Activated effector memory CD4-positive, alpha-beta T cell treated with anti-CD3 and anti-CD28 coated beads, Interleukin-2, amount 50 U/mL, for 16 hours (primary cell): ENCODE data around the gene PRKAG2.

ENCODE experiments used
- DNase-seq: peaks from one replicate; pipeline ENCODE4 v3.0.0-alpha.2; 2020

The PRKAG2 gene

DNA sequence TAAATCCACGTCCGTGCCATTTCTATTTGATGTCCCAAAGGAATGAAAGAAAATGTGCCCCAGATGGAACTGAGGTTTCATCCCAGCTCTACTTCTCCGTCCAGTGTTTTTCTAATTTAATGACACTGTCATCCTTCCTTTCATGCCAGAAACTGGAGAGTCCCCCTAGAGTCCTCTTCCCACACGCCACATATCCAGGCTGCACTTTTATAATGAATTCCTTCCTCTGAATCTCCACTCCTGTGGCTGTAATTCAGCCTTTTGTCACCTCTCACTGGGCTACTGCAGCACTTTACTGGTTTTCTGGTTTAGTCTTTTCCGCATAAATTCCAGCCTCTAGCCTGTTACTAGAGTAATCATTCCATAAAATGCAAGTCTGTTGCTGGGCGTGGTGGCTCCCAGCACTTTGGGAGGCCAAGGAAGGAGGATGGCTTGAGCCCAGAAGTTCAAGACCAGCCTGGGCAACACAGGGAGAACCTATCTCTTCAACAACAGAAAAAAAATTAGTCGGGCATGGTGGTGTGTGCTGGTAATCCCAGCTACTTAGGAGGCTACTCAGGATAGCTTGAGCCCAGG is 214.6 kb downstream of the PRKAG2 start:
- no peak for DNase-seq

DNA sequence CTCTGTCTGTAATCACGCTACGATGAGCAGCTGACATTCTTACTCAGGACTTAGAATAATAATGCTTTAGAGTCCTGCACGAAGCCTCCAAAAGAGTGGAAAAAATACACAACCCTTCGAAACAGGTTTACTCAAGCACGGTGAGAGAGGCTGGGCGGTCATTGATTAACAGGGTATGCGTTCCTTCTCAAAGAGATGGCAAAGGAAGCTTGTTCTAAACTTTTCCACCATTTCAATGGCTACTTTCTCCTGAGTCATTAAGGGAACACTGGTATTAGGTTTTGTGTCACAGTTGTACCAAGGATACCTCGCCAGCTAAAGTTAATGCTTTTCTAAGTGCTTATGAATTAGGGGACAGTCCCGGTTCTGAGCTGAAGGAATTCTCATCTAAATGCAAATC is 215.3 kb downstream of the PRKAG2 start:
- no peak for DNase-seq

DNA sequence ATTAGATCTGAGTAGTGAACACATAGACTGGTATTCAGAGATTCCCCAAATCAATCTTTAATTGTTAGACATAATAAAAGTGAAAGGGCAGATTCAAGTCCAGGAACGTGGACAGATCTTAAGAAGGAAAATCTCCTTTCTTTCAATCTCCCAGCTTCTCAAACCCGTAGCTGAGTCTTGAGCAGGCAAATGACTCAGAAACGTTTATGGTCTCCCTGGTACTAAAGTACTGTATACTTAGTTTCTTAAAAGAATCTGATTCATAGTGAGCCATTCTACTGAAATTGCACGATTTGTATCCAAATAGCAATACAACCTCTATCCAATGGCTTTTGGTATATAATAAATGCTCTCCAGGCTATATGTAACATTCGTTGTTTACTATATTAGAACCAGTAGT is 216.8 kb downstream of the PRKAG2 start:
- no peak for DNase-seq

DNA sequence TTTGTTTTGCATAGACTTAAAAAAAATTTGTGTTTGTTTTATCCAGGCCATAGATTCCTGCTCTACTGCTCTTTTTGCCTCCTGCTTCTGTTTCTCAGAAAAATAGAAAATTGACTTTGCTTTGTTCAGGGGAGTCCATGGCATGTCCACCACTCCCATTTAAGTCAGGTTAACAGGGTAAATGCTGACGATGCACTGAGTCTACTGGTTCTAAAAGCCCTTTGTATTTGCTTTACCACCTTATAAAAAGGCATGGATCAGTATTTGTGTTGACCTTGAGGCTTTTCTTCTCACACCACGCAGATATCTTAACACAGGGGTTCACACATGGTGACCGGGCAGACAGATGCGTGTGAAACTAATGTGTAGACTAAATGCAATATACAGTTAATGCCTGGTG is 217.7 kb downstream of the PRKAG2 start:
- DNase-seq, result no peak

DNA sequence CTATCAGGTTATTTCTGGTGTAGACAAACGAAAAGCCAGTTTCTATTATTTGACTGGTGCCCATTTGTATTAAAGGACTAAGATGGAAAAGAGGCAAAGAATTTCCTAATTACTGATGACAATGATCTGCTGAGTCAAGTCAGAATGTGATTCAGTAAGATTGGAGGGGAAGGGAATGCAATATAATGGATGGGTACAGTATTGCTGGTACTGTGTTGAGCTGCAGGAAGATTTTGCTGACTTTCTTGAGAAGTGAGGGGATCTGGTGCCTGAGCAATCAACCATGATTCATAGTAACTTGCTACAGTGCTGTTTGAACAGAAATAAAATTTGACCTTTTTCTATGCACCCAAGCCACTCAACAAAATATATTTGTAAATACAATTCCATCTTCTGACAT is 218.1 kb downstream of the PRKAG2 start:
- DNase-seq, result no peak

DNA sequence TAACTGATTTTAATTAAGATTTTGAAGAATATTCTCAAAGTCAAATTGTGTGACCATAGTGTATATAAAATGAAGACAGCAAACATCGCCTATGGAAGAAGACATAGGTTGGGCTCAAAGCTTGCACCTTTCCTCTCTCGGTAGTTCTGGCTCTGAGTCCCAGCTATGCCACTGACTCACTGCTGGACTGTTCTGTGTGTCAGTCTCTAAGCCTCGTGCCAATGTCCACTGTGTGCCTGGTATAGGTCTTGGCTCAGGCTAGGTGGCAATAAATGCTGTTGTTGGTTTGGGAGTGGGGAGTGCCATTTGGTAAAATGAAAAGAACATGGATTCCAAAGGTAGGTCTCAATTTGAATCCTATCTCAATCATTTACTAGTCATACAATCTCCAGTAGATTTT is 219.7 kb downstream of the PRKAG2 start:
- no peak for DNase-seq

DNA sequence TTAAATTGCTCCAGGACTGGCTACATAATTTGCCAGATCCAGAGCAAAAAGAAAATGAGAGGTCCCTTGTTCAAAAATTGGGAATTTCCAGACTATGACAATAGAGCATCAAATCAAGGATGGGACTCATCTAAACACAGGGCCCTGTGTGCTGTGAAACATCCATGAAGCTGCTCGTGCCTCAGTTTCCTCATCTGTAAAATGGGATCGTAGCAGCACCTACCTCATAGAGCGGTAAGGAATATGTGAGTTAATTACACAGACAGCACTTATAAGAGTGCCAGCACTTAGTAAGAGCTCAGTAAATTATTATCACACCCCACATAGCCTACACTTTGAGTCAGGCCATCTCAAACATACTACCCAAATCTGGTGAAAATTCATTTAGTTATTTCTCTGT is 221.4 kb downstream of the PRKAG2 start:
- DNase-seq, result no peak

DNA sequence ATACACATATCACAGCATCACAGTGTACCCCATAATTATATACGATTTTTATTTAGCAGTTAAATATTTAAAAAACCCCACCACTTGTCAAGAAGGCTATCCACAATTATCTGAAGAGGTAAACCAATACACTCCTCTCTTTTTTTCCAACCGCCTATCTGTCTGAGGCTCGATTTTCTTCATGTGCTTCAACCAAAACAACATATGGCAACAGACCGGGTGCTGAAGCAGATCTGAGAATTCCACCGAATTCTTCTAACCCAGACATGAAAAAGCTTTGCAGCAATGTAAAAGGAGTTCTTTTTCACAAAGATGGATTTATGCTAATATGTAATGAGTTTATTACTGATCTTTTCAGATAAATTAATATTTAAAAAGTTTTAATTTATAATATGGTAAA is 224.8 kb downstream of the PRKAG2 start:
- no peak for DNase-seq

DNA sequence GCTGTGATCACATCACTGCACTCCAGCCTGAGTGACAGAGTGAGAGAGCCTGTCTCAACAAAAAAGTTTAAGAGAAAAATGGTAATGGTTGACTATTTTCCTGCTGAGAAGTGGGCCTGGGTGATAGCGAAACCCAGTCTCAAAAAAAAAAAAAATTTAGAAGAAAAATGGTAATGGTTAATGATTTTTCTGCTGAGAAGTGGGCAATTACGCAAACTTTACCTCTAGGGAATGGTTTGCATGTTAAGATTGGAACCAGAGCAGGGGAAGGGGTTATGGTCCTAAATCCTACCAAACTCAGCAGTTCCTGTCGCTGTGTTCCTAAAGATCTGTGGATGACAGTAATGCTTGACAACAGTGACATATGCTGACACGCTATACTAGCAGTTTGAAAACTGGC is 226.8 kb downstream of the PRKAG2 start:
- no peak for DNase-seq

DNA sequence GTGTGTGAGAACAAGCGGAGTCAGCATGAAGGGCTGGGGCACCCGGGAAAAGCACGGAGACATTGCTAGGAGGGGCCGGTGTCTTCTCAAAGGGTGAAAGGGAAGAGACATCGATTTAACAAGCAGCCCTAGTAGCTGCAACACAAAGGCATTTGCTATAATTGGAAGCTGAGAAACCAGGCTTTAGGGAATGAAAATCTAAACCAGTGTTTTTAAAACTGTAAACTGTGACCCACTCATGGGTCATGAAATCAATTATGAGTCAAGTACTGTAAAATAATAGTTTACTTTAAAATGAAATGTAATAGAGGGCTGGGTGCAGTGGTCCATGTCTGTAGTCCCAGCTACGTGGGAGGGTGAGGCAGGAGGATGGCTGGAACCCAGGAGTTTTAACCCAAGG is 228.5 kb downstream of the PRKAG2 start:
- DNase-seq, result no peak

DNA sequence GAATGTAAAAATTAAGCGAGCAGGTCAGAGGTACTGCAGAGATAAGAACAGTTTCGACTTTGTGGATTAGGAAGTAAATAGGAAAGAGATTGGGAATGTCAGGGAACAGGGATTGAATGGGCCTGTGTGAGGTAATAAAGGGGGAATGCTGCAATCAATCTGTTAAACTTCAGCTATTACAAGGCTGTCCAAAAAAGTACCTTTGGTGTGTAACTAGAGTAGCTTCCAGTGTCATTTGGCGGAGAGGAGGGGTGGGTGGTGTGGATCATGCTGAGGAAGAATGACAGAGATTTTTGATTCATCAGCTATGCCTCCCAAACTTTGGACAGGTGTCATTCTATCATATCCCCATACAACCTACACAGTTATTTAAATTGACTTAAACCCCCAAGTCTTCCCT is 229.0 kb downstream of the PRKAG2 start:
- no peak for DNase-seq

DNA sequence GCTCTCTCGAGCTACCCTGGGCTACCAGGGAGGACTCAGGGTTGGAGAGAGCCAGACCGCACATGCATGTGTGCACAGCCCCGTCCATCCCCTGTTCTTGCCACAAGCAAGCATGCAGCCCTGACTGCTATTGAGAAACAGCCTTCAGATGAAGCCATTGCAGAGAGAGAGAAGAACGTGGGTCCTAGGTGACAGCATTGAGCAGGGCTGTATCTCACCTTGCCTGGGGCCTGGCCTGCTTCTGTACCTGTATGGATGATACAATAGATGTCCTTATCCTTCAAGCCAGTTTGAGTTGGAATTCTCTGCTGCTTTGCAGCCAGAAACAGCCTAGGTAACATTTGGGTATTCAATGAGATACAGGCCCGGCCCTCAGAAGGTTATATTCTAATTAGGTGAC is 229.9 kb downstream of the PRKAG2 start:
- no peak for DNase-seq

DNA sequence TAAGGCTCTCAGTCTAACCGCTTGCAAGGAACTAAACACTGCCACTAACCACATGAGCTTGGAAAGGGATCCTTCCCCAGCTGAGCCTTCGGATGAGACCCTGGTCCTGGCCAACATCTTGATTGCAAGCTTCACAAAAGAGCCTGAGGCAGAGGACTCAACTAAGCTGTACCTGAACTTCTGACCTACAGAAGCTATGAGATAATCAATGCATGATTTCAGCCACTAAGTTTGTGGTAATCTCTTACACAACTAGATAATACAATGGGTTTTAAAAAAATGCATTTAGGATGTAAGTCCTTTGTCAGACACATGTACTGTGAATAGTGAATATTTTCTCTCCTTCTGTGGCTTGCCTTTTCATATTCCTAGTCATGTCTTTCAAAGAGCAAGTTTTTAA is 231.6 kb downstream of the PRKAG2 start:
- DNase-seq, result no peak

DNA sequence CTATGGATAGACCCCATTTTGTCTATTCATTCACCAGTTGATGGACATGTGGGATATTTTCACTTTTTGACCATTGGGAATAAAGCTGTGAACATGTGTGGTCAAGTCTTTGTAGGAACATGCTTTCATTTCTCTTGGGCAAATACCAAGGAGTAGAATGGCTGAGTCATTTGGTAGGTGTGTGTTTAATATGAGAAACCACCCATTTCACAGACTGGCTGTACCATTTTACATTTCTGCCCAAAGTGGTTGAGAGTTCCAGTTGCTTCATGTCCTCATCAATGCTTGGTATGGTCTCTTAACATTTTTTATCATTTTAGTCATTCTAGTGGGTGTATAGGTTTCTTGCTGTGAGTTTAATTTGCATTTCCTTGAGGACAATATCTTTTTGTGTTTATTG is 232.4 kb downstream of the PRKAG2 start:
- DNase-seq, result no peak

DNA sequence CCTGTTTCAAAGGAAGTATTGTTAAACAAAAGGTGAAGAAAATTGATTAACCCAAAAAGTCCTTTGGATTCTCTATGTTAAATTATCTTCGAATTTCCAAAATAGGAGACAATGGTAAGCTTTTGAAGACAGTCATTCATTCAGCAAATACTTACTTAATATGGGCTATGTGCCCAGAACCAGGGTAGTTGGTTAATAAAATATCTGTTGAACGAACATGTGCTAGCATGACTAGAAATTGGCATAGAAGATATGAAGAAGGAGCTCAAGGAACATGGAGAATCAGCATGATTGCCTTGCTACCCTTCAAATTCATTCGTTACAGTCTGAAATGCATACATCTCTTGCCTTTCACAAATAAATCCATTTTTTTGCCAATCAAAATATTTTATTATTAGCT is 234.2 kb downstream of the PRKAG2 start:
- no peak for DNase-seq

DNA sequence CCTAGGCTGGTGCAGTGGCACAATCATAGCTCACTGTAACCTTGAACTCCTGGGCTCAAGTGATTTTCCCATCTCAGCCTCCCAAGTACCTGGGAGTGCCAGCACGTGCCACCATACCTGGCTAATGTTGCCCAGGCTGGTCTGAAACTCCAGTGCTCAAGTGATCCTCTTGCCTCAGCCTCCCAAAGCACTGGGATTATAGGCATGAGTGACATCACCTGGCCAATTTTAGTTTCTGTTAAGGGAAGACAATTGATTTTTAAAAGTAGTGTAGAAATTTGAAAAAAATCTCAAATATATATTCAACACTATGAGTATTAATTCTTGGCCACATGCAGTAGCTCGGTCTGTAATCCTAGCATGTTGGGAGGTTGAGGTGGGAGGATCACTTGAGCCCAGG is 235.3 kb downstream of the PRKAG2 start:
- DNase-seq, result no peak

DNA sequence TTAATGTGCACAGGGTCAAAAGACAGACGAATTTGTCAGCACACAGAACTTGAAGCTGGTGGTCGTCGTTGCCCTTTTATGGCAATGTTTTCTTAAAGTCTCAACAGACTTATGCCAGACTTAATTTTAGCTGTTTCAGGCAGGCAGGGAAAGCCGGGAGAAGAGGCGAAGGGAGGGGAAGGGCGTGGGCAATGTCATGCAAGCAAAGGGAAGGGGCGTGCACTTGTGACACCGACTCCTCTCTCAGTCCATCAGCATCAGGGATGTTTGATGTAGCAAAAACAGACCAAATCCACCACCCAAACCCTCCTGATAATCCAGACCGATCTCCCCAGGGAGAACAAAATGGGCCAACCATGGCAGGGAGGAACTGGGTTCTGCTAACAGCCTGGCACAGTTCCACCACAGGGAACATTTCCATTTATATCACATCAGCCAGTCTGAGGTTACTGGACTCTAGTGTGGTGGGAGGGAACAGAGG is 239.1 kb downstream of the PRKAG2 start:
- no peak for DNase-seq

DNA sequence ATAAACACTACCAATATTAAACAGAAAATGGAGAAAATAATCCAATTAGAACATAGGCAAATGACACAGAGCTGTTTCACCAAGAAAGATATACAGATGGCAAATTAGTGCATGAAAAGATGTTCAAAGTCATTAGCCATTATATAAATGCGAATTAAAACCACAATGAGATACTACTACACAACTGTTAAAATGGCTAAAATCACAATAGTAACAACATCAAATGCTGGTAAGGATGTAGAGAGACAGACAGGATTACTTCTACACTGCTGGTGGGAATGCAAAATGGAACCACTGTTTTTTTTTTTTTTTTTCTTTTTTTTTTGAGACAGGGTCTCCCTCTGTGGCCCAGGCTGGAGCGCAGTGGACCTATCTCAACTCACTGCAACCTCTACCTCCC is 242.3 kb downstream of the PRKAG2 start:
- DNase-seq, result no peak

DNA sequence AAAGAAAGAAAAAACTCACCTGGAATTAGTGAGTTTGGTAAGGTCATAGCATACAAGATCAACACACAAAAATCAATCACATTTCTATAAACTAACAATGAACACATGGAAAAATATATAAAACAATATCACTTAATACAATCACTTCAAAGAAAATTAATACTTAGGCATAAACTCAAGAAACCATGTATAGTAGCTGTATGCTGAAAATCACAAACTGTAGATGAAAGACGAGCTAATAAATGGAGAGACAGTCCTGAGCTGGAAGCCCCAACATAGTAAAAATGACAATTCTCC is 243.5 kb downstream of the PRKAG2 start:
- DNase-seq, result no peak

DNA sequence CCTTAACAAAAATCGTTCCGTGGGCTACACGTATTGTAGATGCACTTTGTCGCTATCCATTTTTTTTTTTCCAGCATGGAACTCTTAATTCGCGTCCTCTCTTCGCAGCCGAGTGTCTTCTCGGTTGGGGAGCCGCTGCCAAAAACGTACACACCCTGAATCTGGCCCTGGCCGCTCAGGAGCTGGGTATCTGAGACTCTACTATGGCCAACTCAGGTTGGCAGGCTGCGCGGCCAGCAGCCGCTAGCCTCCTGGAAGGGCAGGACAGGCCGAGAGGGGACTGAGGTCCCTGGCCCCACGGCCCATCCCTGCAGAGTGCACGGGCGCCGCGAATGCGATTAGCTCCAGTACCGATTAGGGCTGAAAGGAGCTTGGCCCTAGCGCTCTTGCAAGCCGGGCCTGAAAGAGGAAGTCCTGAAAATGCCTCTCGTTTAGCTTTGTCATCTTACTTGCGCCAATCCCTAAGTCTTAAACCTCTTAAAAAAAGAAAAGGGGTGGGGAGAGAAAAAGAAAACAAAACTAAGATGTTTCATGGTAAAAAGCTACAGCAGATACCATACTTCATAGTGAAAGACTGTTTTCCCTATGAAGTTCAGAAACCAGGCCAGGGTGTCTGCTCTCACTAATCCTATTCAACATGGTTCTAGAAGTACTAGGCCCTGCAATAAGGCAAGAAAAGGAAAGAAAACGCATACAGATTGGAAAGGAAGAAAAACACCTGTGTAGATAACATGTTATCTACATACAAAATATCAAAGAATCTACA is 244.0 kb downstream of the PRKAG2 start:
- peak; percentile 85 for DNase-seq

DNA sequence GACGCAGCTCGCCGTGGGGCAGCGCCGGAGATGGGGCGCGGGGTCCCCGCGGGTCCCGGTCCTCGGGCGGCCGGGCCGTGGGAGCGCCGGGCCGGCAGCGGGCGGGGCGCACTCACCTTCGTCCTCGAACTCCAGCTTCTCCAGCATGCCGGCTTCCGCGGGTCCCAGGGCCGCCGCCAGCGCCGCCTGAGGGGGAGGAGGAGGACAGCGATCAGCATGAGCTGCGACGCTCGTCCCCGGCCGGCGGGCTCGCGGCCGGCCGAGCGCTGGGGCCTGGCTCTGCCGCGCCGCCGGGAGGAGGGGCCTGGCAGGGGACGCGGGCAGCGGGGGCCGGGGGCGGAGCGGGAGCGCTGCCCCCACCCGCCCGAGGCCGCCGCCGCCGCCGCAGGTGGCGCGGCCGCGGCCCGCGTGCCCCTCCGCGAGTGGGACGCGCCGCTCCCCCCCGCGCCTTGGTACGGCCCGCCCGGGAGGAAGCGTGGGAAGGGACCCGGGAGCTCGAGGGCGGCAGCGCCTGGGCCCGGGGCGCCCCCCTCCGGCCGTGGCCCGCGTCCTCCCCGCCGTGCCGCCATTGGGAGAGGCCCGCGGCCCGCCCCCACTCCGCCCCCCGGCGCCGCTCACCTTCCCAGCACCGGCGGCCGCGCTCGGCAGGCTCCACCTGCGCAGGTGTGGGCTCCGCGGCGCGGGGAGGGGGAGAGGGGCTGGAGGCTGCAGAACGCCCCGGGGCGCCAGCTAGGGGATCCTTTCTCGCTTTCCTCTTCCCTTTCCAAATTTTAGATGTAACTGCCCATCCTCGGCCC is 244.8 kb downstream of the PRKAG2 start:
- peak; percentile 97 for DNase-seq

DNA sequence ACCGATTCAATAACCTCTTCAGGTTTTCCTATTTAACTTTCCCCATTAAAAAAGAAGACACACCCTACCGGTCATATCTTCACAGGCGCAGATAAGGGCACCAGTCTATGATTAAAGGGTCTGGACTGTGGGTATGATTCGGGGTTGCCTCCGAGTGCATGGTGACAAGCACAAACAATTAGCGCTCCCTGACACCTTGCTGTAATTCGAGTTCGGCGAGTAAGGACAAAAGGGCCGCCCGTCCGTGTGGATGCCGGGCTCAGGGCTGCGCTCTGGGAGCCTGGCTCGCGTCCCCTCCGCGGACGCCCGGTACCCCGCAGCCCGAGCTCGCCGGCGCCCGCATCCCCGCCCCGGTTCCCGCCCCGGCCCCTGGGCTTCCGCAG is 245.4 kb downstream of the PRKAG2 start:
- no peak for DNase-seq

DNA sequence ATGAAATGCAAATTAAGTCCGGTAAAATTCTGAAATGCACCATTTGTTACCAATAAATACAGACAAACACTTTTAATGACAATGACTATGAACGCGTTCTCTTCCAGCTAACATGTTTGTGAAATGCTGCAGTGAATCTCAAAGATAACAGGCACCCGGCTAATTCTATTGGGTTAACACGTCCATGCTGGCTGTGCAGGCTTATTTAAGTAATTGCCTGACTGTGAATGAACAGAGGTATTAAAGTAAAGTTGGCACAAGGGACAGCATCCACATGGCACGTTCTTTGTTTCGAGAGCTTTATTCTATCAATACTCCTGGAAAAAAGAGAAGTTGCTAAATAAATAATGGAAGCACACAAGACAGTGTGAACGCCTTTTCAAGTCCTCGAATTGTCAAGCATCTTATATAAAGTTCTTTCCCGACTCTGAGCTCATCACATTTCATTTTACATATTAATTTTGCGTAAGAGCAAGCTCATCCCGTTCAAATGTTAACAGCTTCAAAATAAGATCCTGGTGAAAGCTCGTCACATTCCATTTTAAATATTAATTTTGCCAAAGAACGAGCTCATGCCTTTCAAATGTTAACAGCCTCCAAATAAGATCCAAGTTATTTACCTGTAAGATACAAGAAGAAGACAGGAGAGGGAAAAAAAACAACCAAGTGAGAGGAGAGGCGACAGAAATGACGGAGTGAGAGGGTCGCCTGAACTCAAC is 245.9 kb downstream of the PRKAG2 start:
- DNase-seq, result no peak

DNA sequence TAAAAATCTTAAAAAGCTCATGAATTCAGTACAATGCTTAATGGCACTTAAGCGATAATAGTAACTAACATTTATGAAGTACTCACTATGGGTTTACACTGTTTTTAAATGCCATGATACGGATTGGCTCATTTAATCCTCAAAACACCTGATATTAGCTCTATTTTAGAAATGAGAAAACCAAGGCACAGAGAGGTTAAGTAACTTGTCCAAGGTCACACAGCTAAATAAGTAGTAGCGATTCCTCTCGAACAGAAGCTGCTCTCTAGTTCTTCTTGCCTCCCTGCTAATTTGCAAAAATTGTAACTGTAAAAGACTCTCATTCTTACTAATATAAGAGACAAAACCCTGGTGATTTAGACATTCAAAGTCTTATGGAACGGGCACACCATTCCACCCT is 246.6 kb downstream of the PRKAG2 start:
- no peak for DNase-seq
